ENCODE data around the gene OGFOD2.
A peak's percentile ranks its signal among the peaks of the same experiment; 100 is the strongest.

Gene OGFOD2

DNA sequence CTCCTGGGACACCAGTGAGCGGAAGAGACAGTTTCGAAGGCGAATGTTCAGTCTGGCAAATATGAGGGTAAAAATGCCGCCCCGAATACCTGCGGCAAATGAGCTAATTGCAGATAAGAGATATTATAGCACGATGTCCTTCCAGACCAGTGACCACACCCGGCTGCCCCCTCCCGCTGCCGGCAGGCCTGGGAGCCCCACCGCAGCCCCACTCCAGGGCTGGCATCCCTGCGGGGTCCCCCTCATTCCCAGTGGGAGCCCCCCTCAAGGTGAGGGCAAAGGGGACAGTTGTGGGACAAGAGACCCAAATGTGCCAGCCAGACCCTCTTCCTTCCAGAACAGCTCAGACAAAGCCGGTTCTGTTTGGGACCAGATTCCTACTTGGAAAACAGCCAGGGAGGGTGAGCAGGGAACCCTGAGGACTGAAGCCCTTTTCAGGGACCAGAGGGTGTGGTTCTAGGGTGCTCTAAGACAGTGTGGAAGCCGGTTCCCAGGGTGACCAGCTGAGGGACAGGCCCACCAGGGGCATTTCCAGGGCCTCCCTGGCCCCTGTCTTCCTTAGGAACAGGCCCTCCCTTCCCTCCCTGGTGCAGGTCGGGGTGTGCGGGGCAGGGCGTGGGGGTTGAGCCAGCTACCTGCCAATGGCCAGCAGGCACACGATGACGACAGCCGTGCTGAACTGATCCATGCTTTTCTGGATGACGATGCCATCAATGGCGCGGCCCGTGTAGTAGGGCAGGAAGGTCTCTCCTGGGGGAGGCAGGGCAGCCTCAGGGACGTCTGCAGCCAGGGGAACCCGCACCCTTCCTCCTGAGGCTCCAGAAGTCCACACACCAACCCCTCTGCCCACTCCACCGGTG lies 25.0 kb upstream of the OGFOD2 start:
- DNase-seq (ENCODE audit: insufficient read length, low spot score) (no peak), FAIRE-seq (no peak)
- TF ChIP-seq POLR2AphosphoS5 (IDR thresholded peaks at IDR 0.05; ENCODE audit: low read depth, low read length): no peak
- TF ChIP-seq POU2F2 (IDR thresholded peaks at IDR 0.05; ENCODE audit: low read depth, low read length): no peak
- TF ChIP-seq SPI1 (IDR thresholded peaks at IDR 0.05; ENCODE audit: low read depth, low read length): no peak
- TF ChIP-seq TAF1 (IDR thresholded peaks at IDR 0.05; ENCODE audit: low read depth, low read length): no peak
- TF ChIP-seq PAX5 (IDR thresholded peaks at IDR 0.05; ENCODE audit: insufficient read depth, low read length, severe bottlenecking): no peak
- TF ChIP-seq POLR2A (IDR thresholded peaks at IDR 0.05; ENCODE audit: low read depth, low read length): no peak

DNA sequence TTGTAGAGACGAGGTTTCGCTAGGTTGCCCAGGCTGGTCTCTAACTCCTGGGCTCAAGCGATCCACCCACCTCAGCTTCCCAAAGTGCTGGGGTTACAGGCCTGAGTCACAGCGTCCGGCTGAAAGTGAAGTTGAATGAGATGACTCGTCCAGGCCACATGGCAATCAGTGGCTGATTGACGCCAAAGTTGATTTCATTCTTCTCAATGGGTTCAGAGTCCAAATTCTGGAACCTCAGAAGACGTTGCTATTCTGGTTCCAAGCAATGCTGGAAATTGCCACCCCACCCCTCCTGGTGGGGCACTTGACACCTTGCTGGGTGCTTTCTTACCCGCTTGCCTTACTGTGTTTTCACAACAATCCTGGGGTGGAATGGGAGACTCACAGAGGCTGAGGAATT lies 23.6 kb upstream of the OGFOD2 start:
- DNase-seq (ENCODE audit: insufficient read length, low spot score) (no peak), FAIRE-seq (no peak)
- TF ChIP-seq POLR2A (IDR thresholded peaks at IDR 0.05; ENCODE audit: low read depth, low read length) (no peak), PAX5 (IDR thresholded peaks at IDR 0.05; ENCODE audit: insufficient read depth, low read length, severe bottlenecking) (no peak), POU2F2 (IDR thresholded peaks at IDR 0.05; ENCODE audit: low read depth, low read length) (no peak), TAF1 (IDR thresholded peaks at IDR 0.05; ENCODE audit: low read depth, low read length) (no peak), POLR2AphosphoS5 (IDR thresholded peaks at IDR 0.05; ENCODE audit: low read depth, low read length) (no peak), SPI1 (IDR thresholded peaks at IDR 0.05; ENCODE audit: low read depth, low read length) (no peak)

DNA sequence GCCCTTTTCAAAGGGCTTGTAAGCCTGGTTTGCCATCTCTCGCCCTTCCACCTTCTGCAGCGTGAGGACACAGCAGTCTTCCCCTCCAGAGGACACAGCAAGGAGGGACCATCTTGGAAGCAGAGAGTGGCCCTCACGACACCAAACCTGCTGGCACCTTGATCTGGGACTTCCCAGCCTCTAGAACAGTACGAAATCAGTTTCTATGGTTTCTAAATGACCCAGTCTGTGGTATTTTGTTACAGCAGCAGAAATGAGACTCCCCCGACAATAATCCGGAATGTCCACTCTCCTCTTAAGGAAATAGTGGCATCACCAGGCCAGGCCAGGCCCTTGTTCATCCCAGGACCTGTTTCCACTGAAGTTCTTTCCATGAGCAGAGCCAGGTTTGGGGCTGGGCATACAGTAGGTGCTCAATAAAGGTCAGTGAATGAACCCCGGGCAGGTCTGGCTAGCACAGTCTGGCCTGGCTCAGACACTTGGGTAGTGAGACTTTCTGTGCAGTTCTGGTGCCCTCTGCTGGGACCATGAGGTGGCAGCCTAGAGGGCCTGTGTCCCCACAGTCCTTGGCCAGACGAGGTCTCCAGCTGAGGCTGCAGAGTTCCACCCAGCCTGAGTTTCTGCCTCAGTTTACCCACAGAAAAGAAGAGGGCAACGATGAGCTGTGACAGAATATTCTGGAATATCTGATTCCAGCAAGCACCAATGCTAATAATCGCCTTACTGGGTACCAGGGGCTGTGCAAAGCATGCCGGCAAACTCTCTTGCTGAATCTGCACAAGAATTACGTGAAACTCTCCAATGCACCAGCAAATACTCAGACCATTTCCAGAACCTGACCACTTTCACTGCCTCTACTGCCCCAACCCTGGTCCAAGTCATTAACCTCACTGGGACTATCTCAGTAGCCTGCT lies 22.8 kb upstream of the OGFOD2 start:
- no peak for TF ChIP-seq SPI1 (IDR thresholded peaks at IDR 0.05; ENCODE audit: low read depth, low read length)
- no peak for TF ChIP-seq POLR2A (IDR thresholded peaks at IDR 0.05; ENCODE audit: low read depth, low read length)
- FAIRE-seq: peak; percentile 94
- DNase-seq (ENCODE audit: insufficient read length, low spot score): peak; percentile 80

DNA sequence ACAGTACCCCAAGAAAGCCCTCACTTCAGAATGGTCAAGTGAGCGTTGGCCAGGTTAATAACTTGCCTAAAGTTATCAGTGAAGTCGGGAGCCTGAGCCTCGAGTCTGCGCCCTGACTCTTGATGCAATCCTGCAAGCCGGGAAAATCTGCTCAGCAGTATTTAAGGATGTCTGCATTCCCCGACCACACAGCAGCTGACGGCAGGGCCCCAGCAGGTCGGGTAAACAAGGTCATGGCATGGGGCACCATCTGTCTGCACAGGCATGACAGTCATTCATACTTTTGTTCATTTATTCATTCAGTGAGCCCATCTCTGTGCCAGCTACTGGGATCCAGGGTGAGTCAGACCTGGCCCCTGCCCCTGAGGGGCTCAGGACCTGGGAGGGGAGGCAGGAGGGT lies 19.9 kb upstream of the OGFOD2 start:
- FAIRE-seq (no peak), DNase-seq (ENCODE audit: insufficient read length, low spot score) (no peak)
- TF ChIP-seq TAF1 (IDR thresholded peaks at IDR 0.05; ENCODE audit: low read depth, low read length): no peak
- no peak for TF ChIP-seq POLR2AphosphoS5 (IDR thresholded peaks at IDR 0.05; ENCODE audit: low read depth, low read length)
- TF ChIP-seq SPI1 (IDR thresholded peaks at IDR 0.05; ENCODE audit: low read depth, low read length): no peak
- no peak for TF ChIP-seq PAX5 (IDR thresholded peaks at IDR 0.05; ENCODE audit: insufficient read depth, low read length, severe bottlenecking)
- no peak for TF ChIP-seq POLR2A (IDR thresholded peaks at IDR 0.05; ENCODE audit: low read depth, low read length)
- no peak for TF ChIP-seq POU2F2 (IDR thresholded peaks at IDR 0.05; ENCODE audit: low read depth, low read length)

- DNase-seq (ENCODE audit: insufficient read length, low spot score): no peak
- no peak for FAIRE-seq
- TF ChIP-seq SPI1 (IDR thresholded peaks at IDR 0.05; ENCODE audit: low read depth, low read length): no peak
- no peak for TF ChIP-seq POLR2A (IDR thresholded peaks at IDR 0.05; ENCODE audit: low read depth, low read length)
- TF ChIP-seq PAX5 (IDR thresholded peaks at IDR 0.05; ENCODE audit: insufficient read depth, low read length, severe bottlenecking): no peak
- no peak for TF ChIP-seq TAF1 (IDR thresholded peaks at IDR 0.05; ENCODE audit: low read depth, low read length)
- no peak for TF ChIP-seq POLR2AphosphoS5 (IDR thresholded peaks at IDR 0.05; ENCODE audit: low read depth, low read length)
- no peak for TF ChIP-seq POU2F2 (IDR thresholded peaks at IDR 0.05; ENCODE audit: low read depth, low read length)
Measured at GRCh38 chr12:122956035-122956434, 19.0 kb upstream of the OGFOD2 start.

GRCh38 chr12:122958198-122958888 lies 16.7 kb upstream of the OGFOD2 start:
- no peak for FAIRE-seq
- no peak for TF ChIP-seq PAX5 (IDR thresholded peaks at IDR 0.05; ENCODE audit: insufficient read depth, low read length, severe bottlenecking)
- TF ChIP-seq POLR2A (IDR thresholded peaks at IDR 0.05; ENCODE audit: low read depth, low read length): no peak
- TF ChIP-seq TAF1 (IDR thresholded peaks at IDR 0.05; ENCODE audit: low read depth, low read length): no peak
- no peak for TF ChIP-seq SPI1 (IDR thresholded peaks at IDR 0.05; ENCODE audit: low read depth, low read length)
- no peak for TF ChIP-seq POU2F2 (IDR thresholded peaks at IDR 0.05; ENCODE audit: low read depth, low read length)
- TF ChIP-seq POLR2AphosphoS5 (IDR thresholded peaks at IDR 0.05; ENCODE audit: low read depth, low read length): no peak

GRCh38 chr12:122959566-122960192 lies 15.4 kb upstream of the OGFOD2 start:
- no peak for TF ChIP-seq PAX5 (IDR thresholded peaks at IDR 0.05; ENCODE audit: insufficient read depth, low read length, severe bottlenecking)
- TF ChIP-seq POLR2AphosphoS5 (IDR thresholded peaks at IDR 0.05; ENCODE audit: low read depth, low read length): no peak
- TF ChIP-seq SPI1 (IDR thresholded peaks at IDR 0.05; ENCODE audit: low read depth, low read length): no peak
- TF ChIP-seq POU2F2 (IDR thresholded peaks at IDR 0.05; ENCODE audit: low read depth, low read length): no peak
- FAIRE-seq: no peak
- DNase-seq (ENCODE audit: insufficient read length, low spot score): no peak

More at GRCh38 chr12:122958198-122958888, 16.7 kb upstream of the OGFOD2 start:
- DNase-seq (ENCODE audit: insufficient read length, low spot score): no peak

- no peak for DNase-seq (ENCODE audit: insufficient read length, low spot score)
- TF ChIP-seq POLR2A (IDR thresholded peaks at IDR 0.05; ENCODE audit: low read depth, low read length): no peak
- no peak for TF ChIP-seq POU2F2 (IDR thresholded peaks at IDR 0.05; ENCODE audit: low read depth, low read length)
- TF ChIP-seq PAX5 (IDR thresholded peaks at IDR 0.05; ENCODE audit: insufficient read depth, low read length, severe bottlenecking): no peak
- no peak for TF ChIP-seq POLR2AphosphoS5 (IDR thresholded peaks at IDR 0.05; ENCODE audit: low read depth, low read length)
- no peak for TF ChIP-seq SPI1 (IDR thresholded peaks at IDR 0.05; ENCODE audit: low read depth, low read length)
- no peak for TF ChIP-seq TAF1 (IDR thresholded peaks at IDR 0.05; ENCODE audit: low read depth, low read length)
- no peak for FAIRE-seq
Measured at GRCh38 chr12:122960193-122960569, 14.9 kb upstream of the OGFOD2 start.

All from GM12891 (cell line).